PC-3 (cell line): Measurements from ENCODE around the gene CCL1. TPM values are rescaled to one million over a fixed set of nuclear protein-coding genes. Genes with fewer than 3 reads are reported as not detected.

Experiments
- ATAC-seq: fragments of 200-7000 bp; cut with Tn5 transposase; 2 replicates; pipeline ENCODE4 v1.9.1; 2020; ENCODE audit warnings: mild to moderate bottlenecking, moderate library complexity
- BruUV-seq: library from RNA; stranded (reverse); fragments of 400-500 nt; replicated peaks from 2 replicates; lab custom pipeline; 2021; lab: Mats Ljungman, UMichigan
- CTCF ChIA-PET: fragments of 300-600 bp; sonication (Branson Sonifier 250); formaldehyde crosslinking; loops from one replicate; lab custom pipeline; 2022; ENCODE audit warnings: antibody characterized with exemption; lab: Charles Lee
- POLR2A ChIA-PET: fragments of 300-600 bp; sonication (Branson Sonifier 250); formaldehyde crosslinking; loops from one replicate; lab custom pipeline; 2022; ENCODE audit warnings: antibody characterized with exemption; ENCODE audit not compliant: unreplicated experiment; lab: Charles Lee
- DNase-seq: peaks from one replicate; pipeline ENCODE4 v3.0.0-alpha.2; 2015
- H2AFZ ChIP-seq: fragments of 300-600 bp; sonication (generic); 2 replicates; pipeline ENCODE4 v1.6.0; 2016; ENCODE audit warnings: antibody characterized with exemption, low read length
- H3F3A ChIP-seq: fragments of 300-600 bp; sonication (generic); one replicate; pipeline ENCODE4 v1.6.0; 2017; ENCODE audit warnings: antibody characterized with exemption, low read length, control low read depth, mild to moderate bottlenecking; ENCODE audit not compliant: unreplicated experiment
- H3K27ac ChIP-seq: fragments of 300-600 bp; sonication (generic); 2 replicates; pipeline ENCODE4 v1.5.1; 2016; ENCODE audit warnings: mild to moderate bottlenecking, low read length
- H3K27me3 ChIP-seq: fragments of 300-600 bp; sonication (generic); 2 replicates; pipeline ENCODE4 v1.6.1; 2016; ENCODE audit warnings: low read length, mixed read lengths
- H3K36me3 ChIP-seq: fragments of 300-600 bp; sonication (generic); 2 replicates; pipeline ENCODE4 v1.6.1; 2016; ENCODE audit warnings: low read depth, mixed run types, low read length, mixed read lengths
- H3K4me1 ChIP-seq: fragments of 300-600 bp; sonication (generic); 2 replicates; pipeline ENCODE4 v1.5.1; 2016; ENCODE audit warnings: low read length; ENCODE audit not compliant: insufficient read depth
- H3K4me2 ChIP-seq: fragments of 300-600 bp; sonication (generic); 2 replicates; pipeline ENCODE4 v1.6.0; 2016; ENCODE audit warnings: low read length
- H3K4me3 ChIP-seq: fragments of 300-600 bp; sonication (generic); 2 replicates; pipeline ENCODE4 v1.5.1; 2016; ENCODE audit warnings: mild to moderate bottlenecking, low read length, mixed read lengths
- H3K79me2 ChIP-seq: fragments of 300-600 bp; sonication (generic); 2 replicates; pipeline ENCODE4 v1.6.1; 2017; ENCODE audit warnings: low read length, mixed read lengths
- H3K9ac ChIP-seq: fragments of 300-600 bp; sonication (generic); 2 replicates; pipeline ENCODE4 v1.6.0; 2016; ENCODE audit warnings: mild to moderate bottlenecking, low read length
- H3K9me2 ChIP-seq: fragments of 300-600 bp; sonication (generic); replicated peaks from 2 replicates; pipeline ENCODE4 v1.6.1; 2016; ENCODE audit warnings: mixed run types, low read length, mixed read lengths
- H3K9me3 ChIP-seq: fragments of 300-600 bp; sonication (generic); 2 replicates; pipeline ENCODE4 v1.6.1; 2016; ENCODE audit warnings: low read length, mixed read lengths
- H4K20me1 ChIP-seq: fragments of 300-600 bp; sonication (generic); 2 replicates; pipeline ENCODE4 v1.6.1; 2016; ENCODE audit warnings: low read length, mixed read lengths
- EZH2 ChIP-seq: fragments of 300-600 bp; sonication (generic); IDR thresholded peaks from one replicate; pipeline ENCODE4 v1.6.1; 2017; ENCODE audit warnings: antibody characterized with exemption, mild to moderate bottlenecking, low read length; ENCODE audit not compliant: unreplicated experiment
- EZH2phosphoT487 ChIP-seq: fragments of 300-600 bp; sonication (generic); IDR thresholded peaks from 2 replicates; pipeline ENCODE4 v1.6.1; 2018; ENCODE audit warnings: mild to moderate bottlenecking, antibody characterized with exemption, low read length, borderline replicate concordance
- intact Hi-C: fragments of 100-400 bp; cut with micrococcal nuclease; formaldehyde crosslinking; loops from 2 replicates; pipeline ENCODE4 v1.9.0; 2023
- total RNA-seq: library from RNA; depleted of rRNA; stranded (reverse); fragments of >200 nt; gene quantifications from 2 replicates; pipeline ENCODE4 v1.2.3, GENCODE V29; 2014; rRNA removed
- TF ChIP-seq, protein P1 (sequence below): fragments of 300-600 bp; sonication (generic); conservative IDR thresholded peaks from 2 replicates; pipeline ENCODE4 v1.5.1; 2017; ENCODE audit warnings: antibody characterized with exemption, low read depth, mild to moderate bottlenecking, low read length

Gene CCL1
- total RNA-seq, 1 experiment from 2014 or later = not detected

DNA sequence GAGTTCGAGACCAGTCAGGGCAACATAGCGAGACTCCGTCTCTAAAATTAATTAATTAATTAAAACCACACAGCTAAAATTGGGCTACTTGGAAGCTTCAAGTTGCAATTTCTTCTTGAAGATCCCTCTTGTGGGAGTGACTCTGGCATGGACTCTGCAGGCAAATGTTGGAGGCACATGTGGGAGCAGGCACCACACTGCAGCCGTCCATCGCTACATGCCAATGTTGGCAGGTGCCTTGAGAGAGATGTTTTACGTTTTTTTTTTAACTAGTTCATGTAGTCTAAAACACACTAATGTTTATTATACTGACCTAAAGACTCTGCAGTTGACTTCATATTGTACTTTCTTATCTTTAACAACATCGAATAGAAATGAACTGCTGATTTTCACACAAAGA, 51.7 kb downstream of the CCL1 start:
- no peaks in the 10 kb centered on the region for H3K36me3 ChIP-seq
- intact Hi-C loops = no loop called here
- H3K9me2 ChIP-seq = no peaks in the 10 kb centered on the region
- ATAC-seq (no peak), DNase-seq (no peak)
- no peaks in the 10 kb centered on the region for H4K20me1 ChIP-seq
- no peaks in the 10 kb centered on the region for H3K79me2 ChIP-seq
- no peak overlapping the region for H3K9ac ChIP-seq
- no peaks in the 10 kb centered on the region for H3K27me3 ChIP-seq
- no TSS peak for BruUV-seq
- TF ChIP-seq EZH2phosphoT487 = no peak
- TF ChIP-seq EZH2 = no peak
- TF ChIP-seq, protein P1, sequence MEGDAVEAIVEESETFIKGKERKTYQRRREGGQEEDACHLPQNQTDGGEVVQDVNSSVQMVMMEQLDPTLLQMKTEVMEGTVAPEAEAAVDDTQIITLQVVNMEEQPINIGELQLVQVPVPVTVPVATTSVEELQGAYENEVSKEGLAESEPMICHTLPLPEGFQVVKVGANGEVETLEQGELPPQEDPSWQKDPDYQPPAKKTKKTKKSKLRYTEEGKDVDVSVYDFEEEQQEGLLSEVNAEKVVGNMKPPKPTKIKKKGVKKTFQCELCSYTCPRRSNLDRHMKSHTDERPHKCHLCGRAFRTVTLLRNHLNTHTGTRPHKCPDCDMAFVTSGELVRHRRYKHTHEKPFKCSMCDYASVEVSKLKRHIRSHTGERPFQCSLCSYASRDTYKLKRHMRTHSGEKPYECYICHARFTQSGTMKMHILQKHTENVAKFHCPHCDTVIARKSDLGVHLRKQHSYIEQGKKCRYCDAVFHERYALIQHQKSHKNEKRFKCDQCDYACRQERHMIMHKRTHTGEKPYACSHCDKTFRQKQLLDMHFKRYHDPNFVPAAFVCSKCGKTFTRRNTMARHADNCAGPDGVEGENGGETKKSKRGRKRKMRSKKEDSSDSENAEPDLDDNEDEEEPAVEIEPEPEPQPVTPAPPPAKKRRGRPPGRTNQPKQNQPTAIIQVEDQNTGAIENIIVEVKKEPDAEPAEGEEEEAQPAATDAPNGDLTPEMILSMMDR = no peak
- H3K27ac ChIP-seq = no peak overlapping the region
- H2AFZ ChIP-seq = no peak overlapping the region
- H3K4me1 ChIP-seq = no peaks in the 10 kb centered on the region
- H3K4me2 ChIP-seq = no peak overlapping the region
- H3K4me3 ChIP-seq = no peak overlapping the region
- H3K9me3 ChIP-seq = no peaks in the 10 kb centered on the region
- ChIA-PET POLR2A (no interaction called here), CTCF (no interaction called here)
- H3F3A ChIP-seq = no peaks in the 10 kb centered on the region

Other genes starting within 250 kb of the CCL1 start
- gene CCL2, start 107.9 kb downstream of the CCL1 start, total RNA-seq = not detected in 2 replicates
- not detected in 2 replicates for gene CCL7, start 93.0 kb downstream of the CCL1 start, total RNA-seq
- gene CCL11, start 77.5 kb downstream of the CCL1 start, total RNA-seq = not detected in 2 replicates
- not detected in 2 replicates for gene CCL8, start 43.8 kb downstream of the CCL1 start, total RNA-seq
- not detected in 2 replicates for gene CCL13, start 6.8 kb downstream of the CCL1 start, total RNA-seq
- not detected in 2 replicates for gene TMEM132E, start 216.3 kb upstream of the CCL1 start, total RNA-seq